ENCODE measurements around the gene GHSR.

GHSR gene

GRCh38 chr3:172438186-172438585 lies 10.1 kb downstream of the GHSR start:
- no peak for DNase-seq (ENCODE audit: low read depth)

- DNase-seq (ENCODE audit: low read depth) = no peak
These were observed 10.5 kb downstream of the GHSR start for GRCh38 chr3:172437713-172438112.

GRCh38 chr3:172415323-172415722 lies 32.9 kb downstream of the GHSR start:
- DNase-seq (ENCODE audit: low read depth) = no peak

DNA sequence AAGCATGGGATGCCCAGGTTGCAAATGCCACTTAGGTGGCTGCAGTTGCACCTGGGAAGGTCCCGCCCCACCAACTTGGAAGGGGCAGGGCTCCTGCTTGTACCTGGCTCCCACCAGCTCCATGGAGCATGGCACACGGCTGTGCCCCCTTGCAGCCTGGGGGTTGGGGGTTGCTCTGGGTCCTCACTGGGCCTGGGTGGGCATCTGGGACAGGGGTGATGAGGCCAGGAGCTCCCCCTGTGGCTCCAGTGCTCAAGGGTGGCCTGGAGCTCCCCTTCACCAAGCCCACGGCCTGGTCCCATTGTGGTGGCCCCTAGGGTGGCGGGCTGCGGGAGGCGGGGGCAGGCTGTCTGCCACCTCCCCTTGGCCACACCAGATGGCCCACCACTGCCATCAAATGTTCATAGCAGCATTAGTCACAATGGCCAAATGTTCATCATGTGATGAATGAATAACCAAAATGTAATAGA lies 36.7 kb downstream of the GHSR start:
- DNase-seq (ENCODE audit: low read depth) = no peak

GRCh38 chr3:172410702-172411477 lies 37.4 kb downstream of the GHSR start:
- DNase-seq (ENCODE audit: low read depth) = no peak

GRCh38 chr3:172407872-172408271 lies 40.4 kb downstream of the GHSR start:
- DNase-seq (ENCODE audit: low read depth) = no peak

- DNase-seq (ENCODE audit: low read depth) = no peak
These were observed 42.3 kb downstream of the GHSR start for GRCh38 chr3:172405914-172406313.

DNA sequence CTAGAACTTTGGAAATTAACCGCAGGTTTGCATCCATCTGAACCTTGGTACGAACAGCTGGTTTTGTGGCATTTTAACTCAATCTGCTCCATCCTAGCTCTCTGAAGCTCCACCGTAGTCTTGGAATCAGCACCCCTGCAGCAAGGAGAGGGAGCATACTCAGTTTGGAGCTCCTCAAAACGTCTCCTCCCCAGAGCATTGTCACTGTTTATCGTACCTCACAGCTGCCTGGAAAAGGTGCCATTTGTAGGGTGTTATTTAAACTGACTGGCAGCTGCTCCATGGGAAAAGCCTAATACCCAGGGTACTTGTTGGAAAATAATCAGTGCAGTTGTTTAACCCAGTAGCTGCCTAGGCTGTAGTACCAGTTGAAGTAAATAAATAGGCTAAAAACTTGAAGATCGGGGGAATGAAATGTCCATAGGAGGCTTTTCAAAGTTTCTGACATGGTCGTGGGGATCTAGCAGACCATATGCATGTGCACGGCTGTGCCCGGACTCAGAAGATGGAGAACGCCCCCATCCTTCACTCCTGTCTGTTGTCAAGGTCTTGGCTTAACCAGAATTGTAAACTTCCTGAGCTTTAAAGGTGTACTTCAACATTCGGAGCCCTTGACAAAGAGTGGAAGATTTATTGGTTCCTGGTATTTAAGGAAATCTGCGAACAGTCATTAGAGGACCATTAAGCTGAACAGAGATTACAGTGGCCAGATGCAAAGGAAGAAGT lies 43.9 kb downstream of the GHSR start:
- DNase-seq (ENCODE audit: low read depth) = no peak

- DNase-seq (ENCODE audit: low read depth) = no peak
These were observed 45.2 kb downstream of the GHSR start for GRCh38 chr3:172402892-172403643.

DNA sequence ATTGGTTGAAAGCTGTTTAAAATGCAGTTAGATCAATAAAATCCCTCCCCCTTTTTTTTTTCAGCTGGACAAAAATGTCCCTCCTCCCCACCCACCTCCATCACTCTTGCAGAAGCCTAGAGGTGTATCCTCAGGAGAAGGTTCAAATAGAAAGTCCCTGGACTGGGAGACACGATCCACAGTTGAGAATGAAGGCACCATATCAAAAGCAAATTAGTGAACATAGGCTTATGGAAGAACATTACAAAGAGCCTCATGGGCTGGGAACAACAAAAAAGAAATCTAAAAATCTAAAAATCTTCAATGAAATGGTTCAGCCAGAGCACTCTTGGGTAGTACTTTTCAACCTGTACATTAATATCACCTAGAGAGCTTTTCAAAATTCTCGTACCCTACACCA lies 46.2 kb downstream of the GHSR start:
- no peak for DNase-seq (ENCODE audit: low read depth)

DNA sequence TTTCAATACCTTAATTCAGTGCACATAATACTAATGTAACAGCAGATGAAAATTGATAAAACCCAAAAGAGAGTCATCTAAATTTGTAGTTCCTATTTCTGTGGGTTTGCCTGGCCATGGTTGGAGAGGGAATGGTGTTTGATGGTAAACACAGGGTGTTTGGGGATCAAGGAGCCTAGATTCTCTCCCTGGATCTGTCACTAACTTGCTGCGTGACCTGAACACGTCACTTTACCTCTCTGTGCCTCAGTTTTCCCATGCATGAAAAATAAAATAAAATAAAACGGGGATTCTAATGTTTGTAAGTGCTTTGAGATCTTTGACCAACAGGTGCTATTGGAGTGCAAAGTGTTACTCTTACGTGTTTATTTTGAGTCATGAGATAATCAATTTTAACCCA lies 49.8 kb downstream of the GHSR start:
- no peak for DNase-seq (ENCODE audit: low read depth)

DNA sequence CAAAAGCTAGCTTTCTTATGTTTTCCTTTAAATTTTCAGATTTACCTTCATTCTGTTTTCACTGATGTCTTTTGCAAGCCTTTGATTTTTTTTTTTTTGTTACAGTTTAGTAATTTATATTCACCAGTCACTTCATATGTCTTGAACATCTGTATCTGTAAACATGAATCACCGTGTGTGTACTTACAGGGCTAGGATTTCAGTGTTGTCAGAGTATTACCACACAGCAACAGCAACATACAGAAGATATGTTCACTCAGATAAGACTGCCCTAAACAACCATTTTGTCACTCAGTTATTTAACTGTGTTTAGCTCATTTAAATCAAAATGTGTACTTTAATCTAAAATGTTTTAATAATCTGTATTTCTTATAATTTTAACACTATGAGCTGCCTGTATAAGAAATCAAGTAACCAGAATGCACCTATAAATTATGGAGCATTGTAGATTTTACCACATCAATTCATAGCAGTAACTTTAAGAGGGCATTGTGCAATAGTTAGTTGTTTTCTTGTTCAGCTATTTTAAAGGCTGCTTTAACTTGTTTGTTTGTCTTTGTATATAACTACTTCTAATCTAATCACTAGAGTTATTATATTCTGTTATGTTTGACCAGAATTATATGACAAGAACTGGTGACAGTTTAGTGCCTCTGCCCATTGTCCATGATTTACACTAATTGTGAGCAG lies 50.4 kb downstream of the GHSR start:
- DNase-seq (ENCODE audit: low read depth) = no peak

DNA sequence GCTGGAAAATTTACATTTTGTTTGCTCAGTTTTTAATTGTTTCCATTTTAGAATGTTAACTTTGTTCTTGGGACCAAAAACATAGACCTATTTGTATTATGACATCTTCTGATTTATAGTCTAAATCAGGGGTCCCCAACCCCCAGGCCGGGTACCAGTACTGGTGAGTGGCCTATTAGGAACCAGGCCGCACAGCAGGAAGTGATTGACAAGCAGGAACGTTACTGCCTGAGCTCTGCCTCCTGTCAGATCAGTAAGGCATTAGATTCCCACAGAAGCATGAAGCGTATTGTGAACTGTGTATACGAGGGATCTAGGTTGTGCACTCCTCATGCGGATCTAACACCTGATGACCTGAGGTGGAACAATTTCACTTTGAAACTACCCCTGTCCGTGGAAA lies 51.9 kb downstream of the GHSR start:
- DNase-seq (ENCODE audit: low read depth) = no peak

GRCh38 chr3:172394692-172395091 lies 53.6 kb downstream of the GHSR start:
- DNase-seq (ENCODE audit: low read depth) = no peak
